ENCODE measurements around the gene MYH15. TPM values are rescaled to one million over a fixed set of nuclear protein-coding genes. Genes with fewer than 3 reads are reported as not detected.

The MYH15 gene
- total and polyA plus RNA-seq, 2 of the 4 experiments (the other 2 are of a cell fraction) = 0.10 to 0.36 TPM

- no peaks in the 10 kb centered on the region; the same call in none of the 2 replicates for H3K27me3 ChIP-seq (ENCODE audit: control insufficient read depth, insufficient read depth, low read length)
- ChIA-PET CTCF (no interaction called here), POLR2A (ENCODE audit: unreplicated experiment) (no interaction called here)
- H4K8ac ChIP-seq (ENCODE audit: low read depth in 2 of 2, low read length in 2 of 2) = no peak overlapping the region
- no peak for ATAC-seq (ENCODE audit: low read depth)
- no peaks in the 10 kb centered on the region for H3K4me1 ChIP-seq (ENCODE audit: control insufficient read depth, insufficient read depth, low read length)
- H3K56ac ChIP-seq (ENCODE audit: extremely low read depth, insufficient read depth, low read length) = no peak overlapping the region
- no peak overlapping the region for H2AK9ac ChIP-seq (replicated peaks; ENCODE audit: low read depth, low read length, poor library complexity)
- H2BK120ac ChIP-seq (ENCODE audit: low read depth, low read length) = no peak overlapping the region
- no peaks in the 10 kb centered on the region for H3K9me3 ChIP-seq (ENCODE audit: control insufficient read depth, insufficient read depth, low read length)
- H3K27ac ChIP-seq (ENCODE audit: insufficient read depth, low read length) = no peak overlapping the region
- no peak overlapping the region for H4K5ac ChIP-seq (ENCODE audit: low read depth, low read length)
- dilution Hi-C loops (cut with HindIII; ENCODE audit: low sequenced_read_pairs, unreplicated experiment) (no loop called here), in situ Hi-C loops (cut with MboI; ENCODE audit: low sequenced_read_pairs) (no loop called here), intact Hi-C loops (cut with micrococcal nuclease) (no loop called here)
- WGBS, 2 experiments (ENCODE audit: extremely low coverage in 2 of 2, insufficient read length in 1 of 2) = 60% methylated on average over 1 of the region's 6 CpGs; no CpG with 5 or more reads in 1 of the 2 experiments
- DNase-seq = no peak
- TF ChIP-seq NFE2L2 (IDR thresholded peaks at IDR 0.05; ENCODE audit: low read depth, low read length) = no peak
- TF ChIP-seq RCOR1 (IDR thresholded peaks at IDR 0.05; ENCODE audit: insufficient replicate concordance, low read length) = no peak
- TF ChIP-seq MAZ (IDR thresholded peaks at IDR 0.05; ENCODE audit: borderline replicate concordance, low read depth, low read length) = no peak
- TF ChIP-seq MAFK (IDR thresholded peaks at IDR 0.05; ENCODE audit: low read depth, low read length) = no peak
- TF ChIP-seq FOS (IDR thresholded peaks at IDR 0.05; ENCODE audit: low read depth, low read length) = no peak
- TF ChIP-seq CEBPB (IDR thresholded peaks at IDR 0.05; ENCODE audit: low read depth, low read length) = no peak
- TF ChIP-seq RAD21 (IDR thresholded peaks at IDR 0.05; ENCODE audit: low read length) = no peak
- no peak for TF ChIP-seq RFX5 (IDR thresholded peaks at IDR 0.05; ENCODE audit: low read depth, low read length)
- TF ChIP-seq MXI1 (IDR thresholded peaks at IDR 0.05; ENCODE audit: borderline replicate concordance, low read depth, low read length) = no peak
- no peak for TF ChIP-seq POLR2A (IDR thresholded peaks at IDR 0.05; ENCODE audit: low read depth, low read length)
- no peak for TF ChIP-seq CHD1 (IDR thresholded peaks at IDR 0.05; ENCODE audit: low read depth, low read length)
- TF ChIP-seq, protein P1, sequence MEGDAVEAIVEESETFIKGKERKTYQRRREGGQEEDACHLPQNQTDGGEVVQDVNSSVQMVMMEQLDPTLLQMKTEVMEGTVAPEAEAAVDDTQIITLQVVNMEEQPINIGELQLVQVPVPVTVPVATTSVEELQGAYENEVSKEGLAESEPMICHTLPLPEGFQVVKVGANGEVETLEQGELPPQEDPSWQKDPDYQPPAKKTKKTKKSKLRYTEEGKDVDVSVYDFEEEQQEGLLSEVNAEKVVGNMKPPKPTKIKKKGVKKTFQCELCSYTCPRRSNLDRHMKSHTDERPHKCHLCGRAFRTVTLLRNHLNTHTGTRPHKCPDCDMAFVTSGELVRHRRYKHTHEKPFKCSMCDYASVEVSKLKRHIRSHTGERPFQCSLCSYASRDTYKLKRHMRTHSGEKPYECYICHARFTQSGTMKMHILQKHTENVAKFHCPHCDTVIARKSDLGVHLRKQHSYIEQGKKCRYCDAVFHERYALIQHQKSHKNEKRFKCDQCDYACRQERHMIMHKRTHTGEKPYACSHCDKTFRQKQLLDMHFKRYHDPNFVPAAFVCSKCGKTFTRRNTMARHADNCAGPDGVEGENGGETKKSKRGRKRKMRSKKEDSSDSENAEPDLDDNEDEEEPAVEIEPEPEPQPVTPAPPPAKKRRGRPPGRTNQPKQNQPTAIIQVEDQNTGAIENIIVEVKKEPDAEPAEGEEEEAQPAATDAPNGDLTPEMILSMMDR (conservative IDR thresholded peaks at IDR 0.05; ENCODE audit: low read depth, low read length) = no peak
- no peak for TF ChIP-seq SMC3 (IDR thresholded peaks at IDR 0.05; ENCODE audit: low read depth, low read length)
- H2BK15ac ChIP-seq (ENCODE audit: low read depth, low read length) = no peak overlapping the region
- H2BK5ac ChIP-seq (ENCODE audit: low read depth, low read length, poor library complexity, severe bottlenecking) = no peak overlapping the region
- no peak overlapping the region for H2AK5ac ChIP-seq (ENCODE audit: low read depth, low read length)
- H3K9ac ChIP-seq (ENCODE audit: low read depth, low read length) = no peak overlapping the region
- no peak overlapping the region for H3K18ac ChIP-seq (ENCODE audit: low read depth, low read length)
- no peaks in the 10 kb centered on the region for H3K9me1 ChIP-seq (ENCODE audit: insufficient read depth, low read length)
- H2AFZ ChIP-seq (replicated peaks; ENCODE audit: low read length, poor library complexity) = no peak overlapping the region
- no peak overlapping the region for H2BK20ac ChIP-seq (ENCODE audit: low read depth, low read length)
- no peak overlapping the region for H3K4me3 ChIP-seq (ENCODE audit: insufficient read depth, low read depth, low read length)
- no peak overlapping the region for H4K91ac ChIP-seq (ENCODE audit: insufficient read depth, low read depth, low read length)
- no peaks in the 10 kb centered on the region for H4K20me1 ChIP-seq (ENCODE audit: insufficient read depth, low read length)
- no TSS peak for BruUV-seq (replicated peaks)
- no peaks in the 10 kb centered on the region for H3K36me3 ChIP-seq (ENCODE audit: control insufficient read depth, insufficient read depth, low read length)
- H3K23ac ChIP-seq (ENCODE audit: low read depth, low read length) = no peak overlapping the region
- H3K14ac ChIP-seq (replicated peaks; ENCODE audit: low read depth, low read length) = no peak overlapping the region
- H3K79me1 ChIP-seq (ENCODE audit: low read depth in 1 of 2, low read length in 2 of 2) = no peaks in the 10 kb centered on the region
- no peak overlapping the region for H3K4me2 ChIP-seq (ENCODE audit: low read depth, low read length)
- H3K4ac ChIP-seq (ENCODE audit: low read depth, low read length) = no peak overlapping the region
These were observed 168.5 kb downstream of the MYH15 start for GRCh38 chr3:108341911-108342310.

All from IMR-90 (cell line).